HepG2 (cell line): ENCODE data around the gene TOMM7.

Experiments
- CAMTA2 ChIP-seq: sonication (generic); formaldehyde crosslinking; IDR thresholded peaks from 2 replicates; pipeline ENCODE4 v1.4.0; 2020; ENCODE audit warnings: mild to moderate bottlenecking, missing genetic modification reagents, borderline replicate concordance
- ELF1 ChIP-seq: sonication (generic); formaldehyde crosslinking; IDR thresholded peaks from 2 replicates; pipeline ENCODE4 v1.4.0; 2020; ENCODE audit warnings: missing genetic modification reagents
- FOXM1 ChIP-seq: sonication (generic); formaldehyde crosslinking; IDR thresholded peaks from 2 replicates; pipeline ENCODE4 v1.5.0; 2020; ENCODE audit warnings: missing genetic modification reagents
- JUND ChIP-seq: sonication (generic); formaldehyde crosslinking; IDR thresholded peaks from 2 replicates; pipeline ENCODE4 v1.8.0; 2022; ENCODE audit warnings: mild to moderate bottlenecking, missing genetic modification reagents
- KAT8 ChIP-seq: IDR thresholded peaks from 2 replicates; pipeline ENCODE4 v1.6.1; 2016; ENCODE audit warnings: missing genetic modification reagents, missing compliant biosample characterization
- NONO ChIP-seq, 2 experiments: fragments of 450-650 bp in 1 of 2; sonication (generic) in 1 of 2; formaldehyde crosslinking in 1 of 2; IDR thresholded peaks in 1 of 2; conservative IDR thresholded peaks in 1 of 2; 2 replicates each; pipeline versions ENCODE4 v1.6.1 to v1.8.0; 2017 to 2022; ENCODE audit warnings: mild to moderate bottlenecking in 1 of 2, missing genetic modification reagents in 1 of 2, moderate library complexity in 1 of 2
- ZNF7 ChIP-seq: IDR thresholded peaks from 2 replicates; pipeline ENCODE4 v1.6.1; 2016; ENCODE audit warnings: missing biosample characterization, missing genetic modification reagents
- ZNF850 ChIP-seq: sonication (generic); formaldehyde crosslinking; conservative IDR thresholded peaks from 2 replicates; pipeline ENCODE4 v1.9.0; 2021; ENCODE audit warnings: mild to moderate bottlenecking, missing genetic modification reagents
- TF ChIP-seq, protein P1 (sequence below): sonication (generic); formaldehyde crosslinking; IDR thresholded peaks from 2 replicates; pipeline ENCODE4 v1.4.0; 2020; ENCODE audit warnings: missing genetic modification reagents, borderline replicate concordance
- TF ChIP-seq, protein P2 (sequence below): sonication (generic); formaldehyde crosslinking; IDR thresholded peaks from 2 replicates; pipeline ENCODE4 v1.5.0; 2020; ENCODE audit warnings: mild to moderate bottlenecking, missing genetic modification reagents, moderate library complexity
- TF ChIP-seq, protein P3 (sequence below): sonication (generic); formaldehyde crosslinking; IDR thresholded peaks from 2 replicates; pipeline ENCODE4 v1.8.0; 2023; ENCODE audit warnings: mild to moderate bottlenecking, missing genetic modification reagents
- TF ChIP-seq, protein P4 (sequence below), 2 experiments: sonication (generic) in 1 of 2; formaldehyde crosslinking in 1 of 2; IDR thresholded peaks; 2 replicates each; pipeline versions ENCODE4 v1.4.0 to v1.6.1; 2018 to 2020; ENCODE audit warnings: missing genetic modification reagents in 2 of 2, borderline replicate concordance in 1 of 2, low read depth in 1 of 2, mild to moderate bottlenecking in 1 of 2, missing biosample characterization in 1 of 2

DNA sequence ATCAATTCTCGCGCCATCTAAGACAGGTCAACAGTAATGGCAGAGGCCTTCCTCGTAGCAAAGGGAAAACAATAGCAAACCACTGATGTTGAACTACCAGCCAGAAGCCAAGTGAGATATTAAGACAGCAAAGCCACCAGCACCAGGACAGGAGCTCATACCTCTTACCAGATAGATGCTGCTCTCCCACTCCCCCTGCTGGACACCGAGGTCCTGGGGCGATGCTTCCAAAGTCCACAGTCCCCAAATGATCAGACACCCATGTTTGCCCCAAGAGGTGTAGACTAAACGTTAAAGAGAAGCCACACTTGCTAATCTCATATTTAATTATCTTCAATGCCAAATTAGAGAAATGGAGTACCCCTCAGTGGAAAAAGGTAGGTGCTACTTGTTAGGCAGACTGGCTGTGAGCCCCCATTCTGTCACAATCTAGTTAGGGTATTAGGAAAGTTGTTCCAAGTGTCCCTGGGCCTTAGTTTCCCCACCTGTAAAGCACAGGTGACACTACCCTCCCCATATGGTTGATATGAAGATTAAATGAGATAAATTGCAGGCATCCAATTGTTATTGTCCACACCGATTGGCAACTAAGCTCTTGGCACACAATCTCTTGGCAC, 39.9 kb downstream of the TOMM7 start:
- TF ChIP-seq NONO (IDR thresholded peaks at IDR 0.05) (no peak), NONO (CRISPR knock-in tag; conservative IDR thresholded peaks at IDR 0.05) (no peak), ZNF7 (CRISPR knock-in tag) (no peak), ZNF850 (CRISPR knock-in tag) (no peak), ELF1 (no peak), CAMTA2 (CRISPR knock-in tag) (no peak), JUND (CRISPR knock-in tag) (no peak), KAT8 (no peak), FOXM1 (CRISPR knock-in tag) (no peak)
- TF ChIP-seq, protein P1, sequence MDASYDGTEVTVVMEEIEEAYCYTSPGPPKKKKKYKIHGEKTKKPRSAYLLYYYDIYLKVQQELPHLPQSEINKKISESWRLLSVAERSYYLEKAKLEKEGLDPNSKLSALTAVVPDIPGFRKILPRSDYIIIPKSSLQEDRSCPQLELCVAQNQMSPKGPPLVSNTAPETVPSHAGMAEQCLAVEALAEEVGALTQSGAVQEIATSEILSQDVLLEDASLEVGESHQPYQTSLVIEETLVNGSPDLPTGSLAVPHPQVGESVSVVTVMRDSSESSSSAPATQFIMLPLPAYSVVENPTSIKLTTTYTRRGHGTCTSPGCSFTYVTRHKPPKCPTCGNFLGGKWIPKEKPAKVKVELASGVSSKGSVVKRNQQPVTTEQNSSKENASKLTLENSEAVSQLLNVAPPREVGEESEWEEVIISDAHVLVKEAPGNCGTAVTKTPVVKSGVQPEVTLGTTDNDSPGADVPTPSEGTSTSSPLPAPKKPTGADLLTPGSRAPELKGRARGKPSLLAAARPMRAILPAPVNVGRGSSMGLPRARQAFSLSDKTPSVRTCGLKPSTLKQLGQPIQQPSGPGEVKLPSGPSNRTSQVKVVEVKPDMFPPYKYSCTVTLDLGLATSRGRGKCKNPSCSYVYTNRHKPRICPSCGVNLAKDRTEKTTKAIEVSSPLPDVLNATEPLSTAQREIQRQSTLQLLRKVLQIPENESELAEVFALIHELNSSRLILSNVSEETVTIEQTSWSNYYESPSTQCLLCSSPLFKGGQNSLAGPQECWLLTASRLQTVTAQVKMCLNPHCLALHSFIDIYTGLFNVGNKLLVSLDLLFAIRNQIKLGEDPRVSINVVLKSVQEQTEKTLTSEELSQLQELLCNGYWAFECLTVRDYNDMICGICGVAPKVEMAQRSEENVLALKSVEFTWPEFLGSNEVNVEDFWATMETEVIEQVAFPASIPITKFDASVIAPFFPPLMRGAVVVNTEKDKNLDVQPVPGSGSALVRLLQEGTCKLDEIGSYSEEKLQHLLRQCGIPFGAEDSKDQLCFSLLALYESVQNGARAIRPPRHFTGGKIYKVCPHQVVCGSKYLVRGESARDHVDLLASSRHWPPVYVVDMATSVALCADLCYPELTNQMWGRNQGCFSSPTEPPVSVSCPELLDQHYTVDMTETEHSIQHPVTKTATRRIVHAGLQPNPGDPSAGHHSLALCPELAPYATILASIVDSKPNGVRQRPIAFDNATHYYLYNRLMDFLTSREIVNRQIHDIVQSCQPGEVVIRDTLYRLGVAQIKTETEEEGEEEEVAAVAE = no peak
- TF ChIP-seq, protein P2, sequence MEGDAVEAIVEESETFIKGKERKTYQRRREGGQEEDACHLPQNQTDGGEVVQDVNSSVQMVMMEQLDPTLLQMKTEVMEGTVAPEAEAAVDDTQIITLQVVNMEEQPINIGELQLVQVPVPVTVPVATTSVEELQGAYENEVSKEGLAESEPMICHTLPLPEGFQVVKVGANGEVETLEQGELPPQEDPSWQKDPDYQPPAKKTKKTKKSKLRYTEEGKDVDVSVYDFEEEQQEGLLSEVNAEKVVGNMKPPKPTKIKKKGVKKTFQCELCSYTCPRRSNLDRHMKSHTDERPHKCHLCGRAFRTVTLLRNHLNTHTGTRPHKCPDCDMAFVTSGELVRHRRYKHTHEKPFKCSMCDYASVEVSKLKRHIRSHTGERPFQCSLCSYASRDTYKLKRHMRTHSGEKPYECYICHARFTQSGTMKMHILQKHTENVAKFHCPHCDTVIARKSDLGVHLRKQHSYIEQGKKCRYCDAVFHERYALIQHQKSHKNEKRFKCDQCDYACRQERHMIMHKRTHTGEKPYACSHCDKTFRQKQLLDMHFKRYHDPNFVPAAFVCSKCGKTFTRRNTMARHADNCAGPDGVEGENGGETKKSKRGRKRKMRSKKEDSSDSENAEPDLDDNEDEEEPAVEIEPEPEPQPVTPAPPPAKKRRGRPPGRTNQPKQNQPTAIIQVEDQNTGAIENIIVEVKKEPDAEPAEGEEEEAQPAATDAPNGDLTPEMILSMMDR (CRISPR knock-in tag) = peak; percentile 68
- TF ChIP-seq, protein P3, sequence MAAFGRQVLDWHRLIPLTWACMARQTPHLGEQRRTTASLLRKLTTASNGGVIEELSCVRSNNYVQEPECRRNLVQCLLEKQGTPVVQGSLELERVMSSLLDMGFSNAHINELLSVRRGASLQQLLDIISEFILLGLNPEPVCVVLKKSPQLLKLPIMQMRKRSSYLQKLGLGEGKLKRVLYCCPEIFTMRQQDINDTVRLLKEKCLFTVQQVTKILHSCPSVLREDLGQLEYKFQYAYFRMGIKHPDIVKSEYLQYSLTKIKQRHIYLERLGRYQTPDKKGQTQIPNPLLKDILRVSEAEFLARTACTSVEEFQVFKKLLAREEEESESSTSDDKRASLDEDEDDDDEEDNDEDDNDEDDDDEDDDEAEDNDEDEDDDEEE (CRISPR knock-in tag) = no peak
- TF ChIP-seq, protein P4, sequence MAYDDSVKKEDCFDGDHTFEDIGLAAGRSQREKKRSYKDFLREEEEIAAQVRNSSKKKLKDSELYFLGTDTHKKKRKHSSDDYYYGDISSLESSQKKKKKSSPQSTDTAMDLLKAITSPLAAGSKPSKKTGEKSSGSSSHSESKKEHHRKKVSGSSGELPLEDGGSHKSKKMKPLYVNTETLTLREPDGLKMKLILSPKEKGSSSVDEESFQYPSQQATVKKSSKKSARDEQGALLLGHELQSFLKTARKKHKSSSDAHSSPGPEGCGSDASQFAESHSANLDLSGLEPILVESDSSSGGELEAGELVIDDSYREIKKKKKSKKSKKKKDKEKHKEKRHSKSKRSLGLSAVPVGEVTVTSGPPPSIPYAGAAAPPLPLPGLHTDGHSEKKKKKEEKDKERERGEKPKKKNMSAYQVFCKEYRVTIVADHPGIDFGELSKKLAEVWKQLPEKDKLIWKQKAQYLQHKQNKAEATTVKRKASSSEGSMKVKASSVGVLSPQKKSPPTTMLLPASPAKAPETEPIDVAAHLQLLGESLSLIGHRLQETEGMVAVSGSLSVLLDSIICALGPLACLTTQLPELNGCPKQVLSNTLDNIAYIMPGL (CRISPR knock-in tag; IDR thresholded peaks at IDR 0.05; ENCODE audit: borderline replicate concordance in 1 of 2, low read depth in 1 of 2) = no peak
